Measurements from ENCODE around the gene SYNGAP1.

- TF ChIP-seq CTCF (IDR thresholded peaks at IDR 0.05) (no peak), POLR2A (IDR thresholded peaks at IDR 0.05) (no peak)
These were observed 5.2 kb downstream of the SYNGAP1 start for GRCh38 chr6:33424855-33425667.
